Measurements from ENCODE around the gene TIMP3.

The TIMP3 gene

DNA sequence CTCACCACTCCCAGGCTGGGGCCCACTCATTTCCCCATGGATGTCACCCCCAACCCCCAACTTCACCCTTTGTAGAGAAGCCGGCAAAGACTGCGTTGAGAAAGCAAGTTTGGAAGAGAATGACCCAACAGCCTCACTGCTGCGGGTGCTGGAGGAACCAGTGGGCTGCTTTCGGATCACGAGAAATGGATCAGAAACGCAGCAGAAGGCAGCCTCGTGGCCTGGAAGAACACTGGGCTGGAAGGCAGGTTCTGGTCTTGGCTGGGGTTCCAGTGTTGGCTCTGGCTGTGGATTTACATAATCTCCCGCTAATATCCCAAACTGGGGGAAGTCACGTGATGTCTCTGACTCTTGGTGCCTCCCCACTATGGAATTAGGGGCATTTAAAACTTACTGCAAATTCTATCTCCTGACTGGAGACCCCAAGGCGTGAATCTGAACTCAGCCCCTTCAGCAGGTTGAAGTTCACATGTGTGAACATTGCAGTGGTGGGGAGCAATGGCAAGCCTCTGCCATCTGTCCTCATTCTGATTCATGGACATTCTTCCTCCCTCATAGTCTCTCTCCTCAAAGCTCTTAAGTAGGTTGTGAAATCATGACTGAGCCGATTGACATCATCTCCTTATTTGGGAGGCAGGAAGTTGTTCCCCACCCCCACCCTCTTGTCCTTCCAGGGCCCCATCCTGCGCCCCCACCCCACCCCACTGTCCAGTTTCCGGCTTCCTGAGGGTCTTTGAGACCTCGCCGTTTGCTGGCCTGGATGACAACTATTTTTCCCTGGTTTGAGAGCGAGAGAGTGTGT is 37.0 kb upstream of the TIMP3 start:
- Histone ChIP-seq H3K4me1 (ENCODE audit: control insufficient read depth, insufficient read depth, low read length) (peaks cover 3% of the 10 kb centered on the region; the same call in 1 of the 2 replicates), H3K9me3 (ENCODE audit: control insufficient read depth, insufficient read depth, low read length) (no peaks in the 10 kb centered on the region), H3K27me3 (ENCODE audit: control insufficient read depth, insufficient read depth, low read length) (no peaks in the 10 kb centered on the region), H3K36me3 (ENCODE audit: control insufficient read depth, insufficient read depth, low read length) (no peaks in the 10 kb centered on the region), H3K27ac (ENCODE audit: low read depth, low read length) (no peak overlapping the region), H3K4me3 (ENCODE audit: low read depth, low read length) (no peak overlapping the region), H3K9ac (ENCODE audit: low read depth, low read length) (no peak overlapping the region)

DNA sequence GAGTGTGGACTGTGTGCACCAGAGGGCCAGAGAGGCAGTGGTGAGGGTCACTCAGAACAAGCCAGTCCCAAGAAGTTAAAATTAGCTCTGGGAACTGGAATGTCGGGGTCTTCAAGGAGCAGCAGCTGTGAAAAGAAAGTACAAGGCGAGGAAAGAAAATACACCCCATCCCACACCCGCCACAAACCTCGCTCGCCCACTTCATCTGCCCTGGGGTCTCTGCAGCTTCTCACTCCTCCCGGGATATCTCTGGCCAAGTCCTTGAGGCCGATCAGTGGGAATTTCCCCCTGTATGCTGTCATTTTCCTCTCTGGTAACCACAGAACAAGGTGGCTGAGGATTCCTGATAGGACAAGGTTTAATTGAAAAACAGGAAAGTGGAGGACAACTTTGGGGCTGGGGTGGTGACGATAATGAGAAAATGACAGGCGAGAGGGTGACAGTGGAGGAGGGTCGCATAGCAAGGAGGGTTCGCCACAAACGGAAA is 36.3 kb upstream of the TIMP3 start:
- no peak overlapping the region for H3K27ac ChIP-seq (ENCODE audit: low read depth, low read length)
- no peak overlapping the region for H3K4me3 ChIP-seq (ENCODE audit: low read depth, low read length)
- H3K27me3 ChIP-seq (ENCODE audit: control insufficient read depth, insufficient read depth, low read length), result no peaks in the 10 kb centered on the region
- no peak overlapping the region for H3K9ac ChIP-seq (ENCODE audit: low read depth, low read length)
- H3K4me1 ChIP-seq (ENCODE audit: control insufficient read depth, insufficient read depth, low read length), result peaks cover 3% of the 10 kb centered on the region; the same call in 1 of the 2 replicates
- no peaks in the 10 kb centered on the region for H3K36me3 ChIP-seq (ENCODE audit: control insufficient read depth, insufficient read depth, low read length)
- H3K9me3 ChIP-seq (ENCODE audit: control insufficient read depth, insufficient read depth, low read length), result no peaks in the 10 kb centered on the region

DNA sequence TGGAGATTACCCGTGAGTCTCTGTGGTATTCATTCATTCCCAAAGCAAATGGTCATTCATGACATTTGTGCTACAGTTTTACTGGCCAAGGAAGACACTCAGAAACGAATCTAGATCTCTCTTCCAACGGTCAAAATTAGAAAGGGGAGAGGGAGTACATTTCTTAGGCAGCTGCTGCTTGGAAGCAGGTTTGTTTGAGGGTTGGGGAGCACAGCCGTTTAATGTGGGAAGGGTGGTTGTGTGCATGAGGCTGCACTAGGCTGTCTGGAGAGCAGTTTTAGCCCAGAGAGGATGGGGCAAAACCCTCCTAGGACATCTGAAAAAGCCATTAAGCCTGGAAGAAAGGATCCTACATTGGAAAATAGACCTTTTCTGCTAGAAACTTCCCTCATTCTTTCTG is 29.7 kb upstream of the TIMP3 start:
- Histone ChIP-seq H3K27me3 (ENCODE audit: control insufficient read depth, insufficient read depth, low read length) (no peaks in the 10 kb centered on the region), H3K27ac (ENCODE audit: low read depth, low read length) (no peak overlapping the region), H3K9ac (ENCODE audit: low read depth, low read length) (no peak overlapping the region), H3K36me3 (ENCODE audit: control insufficient read depth, insufficient read depth, low read length) (no peaks in the 10 kb centered on the region), H3K4me3 (ENCODE audit: low read depth, low read length) (no peak overlapping the region), H3K9me3 (ENCODE audit: control insufficient read depth, insufficient read depth, low read length) (no peaks in the 10 kb centered on the region), H3K4me1 (ENCODE audit: control insufficient read depth, insufficient read depth, low read length) (no peaks in the 10 kb centered on the region)

DNA sequence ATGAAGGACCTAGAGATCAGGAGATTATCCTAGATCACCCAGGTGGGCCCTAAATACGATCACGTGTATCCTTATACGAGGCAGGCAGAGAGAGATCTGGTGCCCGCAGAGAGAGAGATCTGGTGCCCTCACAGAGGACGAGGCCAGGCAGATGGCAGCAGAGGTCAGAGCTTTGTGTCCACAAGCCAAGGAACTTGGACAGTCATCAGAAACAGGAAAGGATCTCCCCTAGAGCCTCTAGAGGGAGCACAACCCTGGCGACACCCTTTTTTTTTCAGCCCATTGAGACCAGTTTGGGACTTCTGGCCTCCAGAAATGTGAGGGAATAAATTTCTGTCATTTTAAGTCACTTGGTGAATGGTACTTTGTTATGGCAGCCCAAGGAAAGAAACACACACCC is 25.5 kb upstream of the TIMP3 start:
- Histone ChIP-seq H3K27ac (ENCODE audit: low read depth, low read length) (no peak overlapping the region), H3K9me3 (ENCODE audit: control insufficient read depth, insufficient read depth, low read length) (no peaks in the 10 kb centered on the region), H3K36me3 (ENCODE audit: control insufficient read depth, insufficient read depth, low read length) (no peaks in the 10 kb centered on the region), H3K4me1 (ENCODE audit: control insufficient read depth, insufficient read depth, low read length) (peaks cover 7% of the 10 kb centered on the region), H3K4me3 (ENCODE audit: low read depth, low read length) (no peak overlapping the region), H3K27me3 (ENCODE audit: control insufficient read depth, insufficient read depth, low read length) (no peaks in the 10 kb centered on the region), H3K9ac (ENCODE audit: low read depth, low read length) (no peak overlapping the region)

DNA sequence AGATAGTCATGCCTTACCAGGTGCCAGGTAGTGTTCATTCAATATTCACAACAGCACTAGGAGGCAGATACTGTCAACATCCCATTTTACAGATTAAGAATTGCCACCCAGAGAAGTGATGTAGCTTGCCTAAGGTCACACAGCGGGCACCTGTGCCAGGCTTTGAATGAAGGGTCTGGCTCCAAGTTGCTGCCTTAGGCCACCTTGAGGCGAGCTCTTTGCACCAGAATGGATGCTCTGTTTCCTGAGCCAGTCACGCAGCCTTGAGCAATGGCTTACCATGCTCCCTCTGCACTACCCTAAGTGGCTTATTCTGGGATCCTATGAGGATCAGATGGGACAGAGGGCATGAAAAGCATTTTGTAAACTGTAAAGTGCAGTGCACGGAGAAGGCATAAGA is 25.1 kb upstream of the TIMP3 start:
- no peak overlapping the region for H3K4me3 ChIP-seq (ENCODE audit: low read depth, low read length)
- no peak overlapping the region for H3K27ac ChIP-seq (ENCODE audit: low read depth, low read length)
- no peaks in the 10 kb centered on the region for H3K9me3 ChIP-seq (ENCODE audit: control insufficient read depth, insufficient read depth, low read length)
- H3K27me3 ChIP-seq (ENCODE audit: control insufficient read depth, insufficient read depth, low read length), result no peaks in the 10 kb centered on the region
- H3K36me3 ChIP-seq (ENCODE audit: control insufficient read depth, insufficient read depth, low read length), result no peaks in the 10 kb centered on the region
- H3K9ac ChIP-seq (ENCODE audit: low read depth, low read length), result no peak overlapping the region
- H3K4me1 ChIP-seq (ENCODE audit: control insufficient read depth, insufficient read depth, low read length), result peaks cover 7% of the 10 kb centered on the region

DNA sequence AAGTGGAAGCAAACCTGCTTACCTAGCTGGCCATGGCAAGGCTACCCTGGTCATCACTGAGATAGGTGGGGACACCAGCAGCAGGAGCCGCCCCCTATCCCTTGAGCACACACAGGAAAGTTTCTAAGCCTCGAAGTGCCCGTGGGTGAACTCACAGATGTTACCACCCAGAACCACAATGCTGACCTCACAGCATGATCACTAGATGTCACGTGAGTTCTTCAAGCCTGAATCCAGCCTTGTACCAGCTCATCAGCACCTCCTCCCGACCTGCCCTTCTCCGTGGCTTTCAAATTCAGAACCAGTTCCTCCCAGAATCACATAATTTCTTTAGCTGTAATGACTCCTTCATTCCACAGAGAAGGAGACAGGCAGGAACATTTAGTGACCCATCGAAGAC is 24.7 kb upstream of the TIMP3 start:
- no peak overlapping the region for H3K27ac ChIP-seq (ENCODE audit: low read depth, low read length)
- no peak overlapping the region for H3K9ac ChIP-seq (ENCODE audit: low read depth, low read length)
- no peaks in the 10 kb centered on the region for H3K9me3 ChIP-seq (ENCODE audit: control insufficient read depth, insufficient read depth, low read length)
- H3K4me1 ChIP-seq (ENCODE audit: control insufficient read depth, insufficient read depth, low read length), result peaks cover 7% of the 10 kb centered on the region
- H3K27me3 ChIP-seq (ENCODE audit: control insufficient read depth, insufficient read depth, low read length), result no peaks in the 10 kb centered on the region
- no peaks in the 10 kb centered on the region for H3K36me3 ChIP-seq (ENCODE audit: control insufficient read depth, insufficient read depth, low read length)
- no peak overlapping the region for H3K4me3 ChIP-seq (ENCODE audit: low read depth, low read length)

DNA sequence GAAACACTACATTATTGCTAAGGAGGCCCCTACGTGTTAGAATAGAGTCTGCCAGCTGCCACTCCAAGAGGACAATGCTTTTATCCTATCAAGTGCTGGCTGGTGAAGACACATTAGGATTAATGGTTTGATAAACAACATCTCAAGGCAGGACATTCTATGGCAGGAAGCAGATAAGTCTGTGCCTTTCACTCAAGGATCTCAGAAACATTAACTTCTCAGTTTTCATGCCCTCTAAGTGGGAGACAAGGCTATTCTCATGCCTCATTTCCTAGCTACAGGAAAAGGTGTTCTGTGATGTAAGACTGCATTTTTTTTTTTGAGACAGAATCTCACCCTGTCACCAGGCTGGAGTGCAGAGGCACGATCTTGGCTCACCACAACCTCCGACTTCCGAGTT is 23.5 kb upstream of the TIMP3 start:
- Histone ChIP-seq H3K27me3 (ENCODE audit: control insufficient read depth, insufficient read depth, low read length) (no peaks in the 10 kb centered on the region), H3K36me3 (ENCODE audit: control insufficient read depth, insufficient read depth, low read length) (no peaks in the 10 kb centered on the region), H3K4me3 (ENCODE audit: low read depth, low read length) (no peak overlapping the region), H3K9me3 (ENCODE audit: control insufficient read depth, insufficient read depth, low read length) (no peaks in the 10 kb centered on the region), H3K27ac (ENCODE audit: low read depth, low read length) (no peak overlapping the region), H3K4me1 (ENCODE audit: control insufficient read depth, insufficient read depth, low read length) (peaks cover 7% of the 10 kb centered on the region), H3K9ac (ENCODE audit: low read depth, low read length) (no peak overlapping the region)

DNA sequence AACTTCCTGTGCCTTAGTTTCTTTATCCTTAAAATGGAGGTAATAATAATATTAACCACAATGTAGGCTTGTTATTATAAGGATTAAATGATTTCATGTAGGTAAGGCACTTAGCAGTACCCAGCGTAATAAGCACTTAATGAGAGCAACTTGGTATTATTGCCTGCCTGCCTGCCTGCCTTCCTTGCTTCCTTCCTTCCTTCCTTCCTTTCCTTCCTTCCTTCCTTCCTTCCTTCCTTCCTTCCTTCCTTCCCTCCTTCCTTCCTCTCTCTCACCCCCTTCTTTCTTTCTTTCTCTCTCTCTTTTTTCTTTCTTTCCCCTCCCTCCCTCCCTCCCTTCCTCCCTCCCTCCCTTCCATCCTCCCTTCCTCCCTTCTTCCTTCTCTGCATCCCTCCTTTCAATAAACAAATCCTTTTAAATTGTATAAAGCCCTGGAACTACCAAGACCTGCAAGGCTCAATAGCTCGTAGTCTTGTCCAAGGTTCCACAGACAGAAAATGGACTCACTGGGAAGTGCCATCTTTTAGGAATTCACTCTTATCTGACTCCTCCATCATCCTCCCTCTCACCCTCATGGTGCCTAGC is 20.7 kb upstream of the TIMP3 start:
- no peaks in the 10 kb centered on the region for H3K27me3 ChIP-seq (ENCODE audit: control insufficient read depth, insufficient read depth, low read length)
- peaks cover 7% of the 10 kb centered on the region for H3K4me1 ChIP-seq (ENCODE audit: control insufficient read depth, insufficient read depth, low read length)
- no peak overlapping the region for H3K4me3 ChIP-seq (ENCODE audit: low read depth, low read length)
- H3K27ac ChIP-seq (ENCODE audit: low read depth, low read length), result peak overlapping the region; percentile 35
- no peak overlapping the region for H3K9ac ChIP-seq (ENCODE audit: low read depth, low read length)
- no peaks in the 10 kb centered on the region for H3K9me3 ChIP-seq (ENCODE audit: control insufficient read depth, insufficient read depth, low read length)
- peaks cover 3% of the 10 kb centered on the region; the same call in 1 of the 2 replicates for H3K36me3 ChIP-seq (ENCODE audit: control insufficient read depth, insufficient read depth, low read length)

DNA sequence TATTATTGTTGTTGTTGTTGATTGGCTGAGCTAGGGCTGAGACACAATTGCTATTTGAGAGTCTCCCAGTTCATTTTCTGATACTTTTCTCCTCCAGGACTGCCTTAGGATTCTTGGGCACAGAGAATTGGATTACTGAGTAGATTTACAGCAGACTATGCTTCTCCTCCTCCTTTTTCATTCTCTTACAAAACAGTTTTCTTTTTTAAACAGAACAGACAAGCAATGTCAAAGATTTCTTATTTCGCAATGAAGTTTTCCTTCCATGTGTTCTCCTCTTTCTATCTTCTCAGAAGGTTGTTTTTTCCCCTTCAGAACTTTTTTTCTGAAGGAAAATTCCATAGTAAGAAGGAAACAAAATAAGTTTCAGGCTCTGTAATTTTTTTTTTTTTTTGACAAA is 19.8 kb upstream of the TIMP3 start:
- no peak overlapping the region for H3K9ac ChIP-seq (ENCODE audit: low read depth, low read length)
- H3K4me3 ChIP-seq (ENCODE audit: low read depth, low read length), result no peak overlapping the region
- peaks cover 3% of the 10 kb centered on the region; the same call in 1 of the 2 replicates for H3K36me3 ChIP-seq (ENCODE audit: control insufficient read depth, insufficient read depth, low read length)
- no peaks in the 10 kb centered on the region for H3K9me3 ChIP-seq (ENCODE audit: control insufficient read depth, insufficient read depth, low read length)
- H3K27me3 ChIP-seq (ENCODE audit: control insufficient read depth, insufficient read depth, low read length), result no peaks in the 10 kb centered on the region
- no peak overlapping the region for H3K27ac ChIP-seq (ENCODE audit: low read depth, low read length)
- H3K4me1 ChIP-seq (ENCODE audit: control insufficient read depth, insufficient read depth, low read length), result peaks cover 7% of the 10 kb centered on the region

DNA sequence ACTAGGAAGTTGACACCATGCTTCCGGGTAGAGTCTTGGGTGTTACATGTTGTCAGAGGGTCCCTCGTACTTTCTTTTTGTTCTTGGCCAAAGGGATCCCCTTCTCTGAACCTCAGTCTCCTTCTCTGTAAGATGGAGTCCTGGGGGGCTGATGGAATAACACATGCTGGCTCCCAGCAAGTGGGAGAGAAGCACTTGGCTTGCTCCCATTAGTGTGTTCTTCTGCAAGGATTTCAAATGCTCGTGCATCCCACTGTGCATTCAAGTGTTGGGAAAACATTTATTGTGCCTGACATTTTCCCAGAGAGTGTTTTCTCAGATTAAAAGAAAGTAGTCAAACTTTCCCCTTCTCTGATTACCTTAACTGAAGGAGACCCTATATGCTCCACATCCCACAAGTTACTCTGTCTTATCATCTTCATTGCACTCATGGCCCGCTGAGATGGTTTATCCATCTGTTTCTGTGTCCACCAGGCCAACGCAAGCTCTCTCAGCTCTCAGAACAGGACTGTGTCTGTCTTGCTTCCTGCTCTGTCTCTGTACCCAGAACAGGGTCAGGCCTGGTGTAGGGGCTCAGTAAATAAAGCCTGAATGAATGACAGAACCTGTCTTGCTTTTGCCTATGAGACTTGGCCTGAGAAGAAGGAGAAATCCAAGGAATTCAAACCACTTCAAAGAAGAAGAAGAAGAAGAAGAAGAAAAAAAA is 16.0 kb upstream of the TIMP3 start:
- no peaks in the 10 kb centered on the region for H3K27me3 ChIP-seq (ENCODE audit: control insufficient read depth, insufficient read depth, low read length)
- H3K4me3 ChIP-seq (ENCODE audit: low read depth, low read length), result no peak overlapping the region
- H3K4me1 ChIP-seq (ENCODE audit: control insufficient read depth, insufficient read depth, low read length), result peaks cover 2% of the 10 kb centered on the region
- no peak overlapping the region for H3K27ac ChIP-seq (ENCODE audit: low read depth, low read length)
- no peaks in the 10 kb centered on the region for H3K9me3 ChIP-seq (ENCODE audit: control insufficient read depth, insufficient read depth, low read length)
- peaks cover 3% of the 10 kb centered on the region; the same call in 1 of the 2 replicates for H3K36me3 ChIP-seq (ENCODE audit: control insufficient read depth, insufficient read depth, low read length)
- H3K9ac ChIP-seq (ENCODE audit: low read depth, low read length), result no peak overlapping the region

DNA sequence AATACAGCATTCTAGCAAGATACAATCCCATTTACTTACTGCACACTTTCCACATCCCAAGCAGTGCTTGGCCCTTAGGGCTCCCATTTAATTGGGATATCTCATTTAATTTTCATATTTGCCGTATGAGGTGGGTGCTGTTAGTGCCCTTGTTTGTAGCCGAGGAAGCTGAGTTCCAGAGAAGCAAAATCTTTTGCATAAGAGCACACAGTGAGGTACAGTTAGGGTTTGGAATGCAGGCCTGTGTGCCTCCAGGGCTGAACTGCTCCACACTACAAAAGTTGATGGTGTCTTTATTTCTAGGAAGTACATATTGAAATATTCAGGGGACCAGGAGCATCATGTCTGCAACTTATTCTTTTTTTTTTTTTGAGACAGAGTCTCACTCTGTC is 15.5 kb upstream of the TIMP3 start:
- H3K36me3 ChIP-seq (ENCODE audit: control insufficient read depth, insufficient read depth, low read length), result peaks cover 3% of the 10 kb centered on the region; the same call in 1 of the 2 replicates
- no peak overlapping the region for H3K4me3 ChIP-seq (ENCODE audit: low read depth, low read length)
- no peaks in the 10 kb centered on the region for H3K27me3 ChIP-seq (ENCODE audit: control insufficient read depth, insufficient read depth, low read length)
- no peak overlapping the region for H3K27ac ChIP-seq (ENCODE audit: low read depth, low read length)
- no peaks in the 10 kb centered on the region for H3K9me3 ChIP-seq (ENCODE audit: control insufficient read depth, insufficient read depth, low read length)
- no peaks in the 10 kb centered on the region for H3K4me1 ChIP-seq (ENCODE audit: control insufficient read depth, insufficient read depth, low read length)
- H3K9ac ChIP-seq (ENCODE audit: low read depth, low read length), result no peak overlapping the region

All from HUES48 (cell line).